Gastrocnemius medialis (tissue), 4 donors: ENCODE data around the gene PRRT3. TPM values are rescaled to one million over a fixed set of nuclear protein-coding genes. Genes with fewer than 3 reads are reported as not detected.

ENCODE experiments used
- ATAC-seq, 2 donors: fragments of 150-250 bp; one replicate each; pipeline ENCODE4 v1.9.1; 2016
- DNase-seq, 2 donors: peaks; one replicate each; pipeline ENCODE4 v3.0.0-alpha.2; 2019
- H3K27ac ChIP-seq, 4 donors: fragments of 200-600 bp; sonication (generic); 1 replicate in 1 of 4; 2 replicates in 3 of 4; pipeline ENCODE4 v1.5.1; 2016 to 2018; ENCODE audit warnings: mild to moderate bottlenecking in 2 of 4, moderate library complexity in 1 of 4
- H3K27me3 ChIP-seq, 3 donors: fragments of 200-600 bp; sonication (generic) in 2 of 3; 1 replicate in 1 of 3; 2 replicates in 2 of 3; pipeline versions ENCODE4 v1.5.1 to v1.6.0; 2016 to 2019; ENCODE audit warnings: mild to moderate bottlenecking in 1 of 3, moderate library complexity in 1 of 3
- H3K36me3 ChIP-seq, 2 donors: fragments of 200-600 bp; sonication (generic) in 1 of 2; one replicate each; pipeline ENCODE4 v1.5.1; 2017 to 2018
- H3K4me1 ChIP-seq, 2 donors: fragments of 200-600 bp; sonication (generic) in 1 of 2; one replicate each; pipeline ENCODE4 v1.5.1; 2016 to 2017; ENCODE audit warnings: mild to moderate bottlenecking in 2 of 2
- H3K4me3 ChIP-seq, 4 donors: fragments of 200-600 bp; sonication (generic) in 3 of 4; 1 replicate in 1 of 4; 2 replicates in 3 of 4; pipeline ENCODE4 v1.5.1; 2016 to 2019; ENCODE audit warnings: mild to moderate bottlenecking in 2 of 4
- H3K9me3 ChIP-seq, 3 donors: fragments of 200-600 bp; sonication (generic) in 2 of 3; 1 replicate in 1 of 3; 2 replicates in 2 of 3; pipeline ENCODE4 v1.5.1; 2016 to 2019
- CTCF ChIP-seq, 5 experiments: fragments of 450-650 bp in 3 of 5; fragments of 200-600 bp in 2 of 5; sonication (generic) in 2 of 5; IDR thresholded peaks in 4 of 5; conservative IDR thresholded peaks in 1 of 5; 1 replicate in 4 of 5; 2 replicates in 1 of 5; pipeline ENCODE4 v1.5.1; 2016 to 2019; ENCODE audit warnings: antibody characterized with exemption in 5 of 5, mild to moderate bottlenecking in 3 of 5, moderate library complexity in 3 of 5
- POLR2A ChIP-seq, 2 donors: fragments of 450-650 bp; IDR thresholded peaks; one replicate each; pipeline ENCODE4 v1.6.1; 2017; ENCODE audit warnings: antibody characterized with exemption in 2 of 2, mild to moderate bottlenecking in 2 of 2, moderate library complexity in 2 of 2
- in situ Hi-C, 4 donors: fragments of 200-750 bp; cut with MboI; loops; one replicate each; pipeline versions ENCODE4 v1.15.0 to v1.8.0; 2017; ENCODE audit warnings: low sequenced_read_pairs in 4 of 4
- intact Hi-C: fragments of 100-400 bp; cut with DNase I; formaldehyde crosslinking; loops from one replicate; pipeline ENCODE4 v1.15.1; 2023; ENCODE audit warnings: low total_unique reads
- total RNA-seq, 4 donors: library from RNA; depleted of rRNA; stranded (reverse); fragments of >200 nt; gene quantifications; one replicate each; pipeline versions ENCODE4 v1.1.0 to v1.2.3, GENCODE V29; 2016

PRRT3 gene
- total RNA-seq, 4 donors from 2014 or later, result 0.92 to 7.4 (median 2.5) TPM

- in situ Hi-C loops, result no loop called here
- ATAC-seq (peak in 1 of 2 donors; percentile 4), DNase-seq (no peak)
- intact Hi-C loops, result loop anchor here (2.0 to 5.0 kb wide), 2 partner anchors 54 to 114 kb away; no protein-coding TSS in a partner anchor
- Histone ChIP-seq H3K4me3 (peak overlapping the region; percentile 59 to 85 (median 72)), H3K27ac (peak overlapping the region; percentile 85 to 95 (median 92)), H3K9me3 (no peaks in the 10 kb centered on the region), H3K27me3 (no peaks in the 10 kb centered on the region), H3K4me1 (peaks cover 17 to 30% of the 10 kb centered on the region in 2 donors), H3K36me3 (no peaks in the 10 kb centered on the region)
- TF ChIP-seq CTCF (IDR thresholded peaks at IDR 0.05 in 4 of 5, conservative IDR thresholded peaks at IDR 0.05 in 1 of 5) (no peak), POLR2A (IDR thresholded peaks at IDR 0.05) (no peak)
These were observed 35.9 kb downstream of the PRRT3 start for GRCh38 chr3:9916346-9916733.

GRCh38 chr3:9915254-9916141 lies 36.7 kb downstream of the PRRT3 start:
- H3K27ac ChIP-seq, result peak overlapping the region; percentile 85 to 95 (median 92)
- ATAC-seq (peak; percentile 39 to 42), DNase-seq (peak; percentile 39 to 57)
- H3K9me3 ChIP-seq, result no peaks in the 10 kb centered on the region
- intact Hi-C loops (loop anchor here (1.0 to 5.0 kb wide), 5 partner anchors 25 to 113 kb away; partner anchors contain the start of genes JAGN1 and RPUSD3), in situ Hi-C loops (no loop called here)
- TF ChIP-seq CTCF (IDR thresholded peaks at IDR 0.05 in 4 of 5, conservative IDR thresholded peaks at IDR 0.05 in 1 of 5), result peak in 4 of 5 experiments; percentile 31 to 57 (median 44)
- peak in 1 of 2 donors; percentile 35 for TF ChIP-seq POLR2A (IDR thresholded peaks at IDR 0.05)
- no peaks in the 10 kb centered on the region for H3K36me3 ChIP-seq
- peak overlapping the region; percentile 59 to 85 (median 72) for H3K4me3 ChIP-seq
- H3K27me3 ChIP-seq, result no peaks in the 10 kb centered on the region
- H3K4me1 ChIP-seq, result peaks cover 17 to 30% of the 10 kb centered on the region in 2 donors

GRCh38 chr3:9914559-9915253 lies 37.5 kb downstream of the PRRT3 start:
- H3K9me3 ChIP-seq, result no peaks in the 10 kb centered on the region
- TF ChIP-seq POLR2A (IDR thresholded peaks at IDR 0.05) (no peak), CTCF (IDR thresholded peaks at IDR 0.05 in 4 of 5, conservative IDR thresholded peaks at IDR 0.05 in 1 of 5) (no peak)
- H3K36me3 ChIP-seq, result no peaks in the 10 kb centered on the region
- ATAC-seq, result no peak
- in situ Hi-C loops (no loop called here), intact Hi-C loops (loop anchor here (1.0 to 5.0 kb wide), 4 partner anchors 24 to 112 kb away; partner anchors contain the start of genes JAGN1 and RPUSD3)
- H3K4me3 ChIP-seq, result peak overlapping the region; percentile 59 to 85 (median 72)
- H3K27ac ChIP-seq, result peak overlapping the region; percentile 85 to 95 (median 92)
- DNase-seq, result no peak
- H3K4me1 ChIP-seq, result peaks cover 17 to 30% of the 10 kb centered on the region in 2 donors
- no peaks in the 10 kb centered on the region for H3K27me3 ChIP-seq

- TF ChIP-seq CTCF (IDR thresholded peaks at IDR 0.05 in 4 of 5, conservative IDR thresholded peaks at IDR 0.05 in 1 of 5) (no peak), POLR2A (IDR thresholded peaks at IDR 0.05) (no peak)
- intact Hi-C loops (loop anchor here (2.0 kb wide), 2 partner anchors 23 to 69 kb away; partner anchors contain the start of genes JAGN1 and RPUSD3), in situ Hi-C loops (no loop called here)
- no peaks in the 10 kb centered on the region for H3K36me3 ChIP-seq
- H3K9me3 ChIP-seq, result no peaks in the 10 kb centered on the region
- DNase-seq (no peak), ATAC-seq (no peak)
- no peaks in the 10 kb centered on the region for H3K27me3 ChIP-seq
- peaks cover 17 to 30% of the 10 kb centered on the region in 2 donors for H3K4me1 ChIP-seq
- no peak overlapping the region for H3K4me3 ChIP-seq
- H3K27ac ChIP-seq, result no peak overlapping the region
These were observed 38.2 kb downstream of the PRRT3 start for GRCh38 chr3:9914011-9914410.
